Vagina (tissue), 2 donors: ENCODE results near the gene DYNLT1. TPM values are rescaled to one million over a fixed set of nuclear protein-coding genes. Genes with fewer than 3 reads are reported as not detected.

ENCODE experiments used
- DNase-seq, 2 donors: peaks; one replicate each; pipeline ENCODE4 v3.0.0-alpha.2; 2017; ENCODE audit errors: extremely low spot score in 2 of 2
- H3K27ac ChIP-seq: fragments of 200-600 bp; sonication (generic); one replicate; pipeline ENCODE4 v1.5.1; 2019
- H3K27me3 ChIP-seq: fragments of 200-600 bp; sonication (generic); one replicate; pipeline ENCODE4 v1.5.1; 2019
- H3K36me3 ChIP-seq, 2 donors: fragments of 200-600 bp; sonication (generic); one replicate each; pipeline ENCODE4 v1.5.1; 2017 to 2019
- H3K4me1 ChIP-seq: fragments of 200-600 bp; sonication (generic); one replicate; pipeline ENCODE4 v1.5.1; 2019
- H3K4me3 ChIP-seq, 2 donors: fragments of 200-600 bp; sonication (generic); 1 replicate in 1 of 2; 2 replicates in 1 of 2; pipeline ENCODE4 v1.5.1; 2016 to 2019
- H3K9me3 ChIP-seq: fragments of 200-600 bp; sonication (generic); one replicate; pipeline ENCODE4 v1.5.1; 2019
- CTCF ChIP-seq, 3 experiments: fragments of 450-650 bp in 2 of 3; fragments of 200-600 bp in 1 of 3; sonication (generic) in 1 of 3; IDR thresholded peaks; one replicate each; pipeline ENCODE4 v1.5.1; 2017 to 2019; ENCODE audit warnings: antibody characterized with exemption in 3 of 3, mild to moderate bottlenecking in 2 of 3, moderate library complexity in 2 of 3
- POLR2A ChIP-seq, 2 donors: fragments of 450-650 bp; IDR thresholded peaks; one replicate each; pipeline ENCODE4 v1.6.1; 2017; ENCODE audit warnings: antibody characterized with exemption in 2 of 2, mild to moderate bottlenecking in 2 of 2, moderate library complexity in 2 of 2
- POLR2AphosphoS5 ChIP-seq, 2 donors: sonication (generic); formaldehyde crosslinking; IDR thresholded peaks; one replicate each; pipeline ENCODE4 v1.9.0; 2017; ENCODE audit warnings: antibody characterized with exemption in 2 of 2, mild to moderate bottlenecking in 2 of 2, low read depth in 1 of 2; ENCODE audit not compliant: insufficient read depth in 1 of 2
- intact Hi-C: fragments of 100-400 bp; cut with DNase I; formaldehyde crosslinking; loops from one replicate; pipeline ENCODE4 v1.15.1; 2023
- total RNA-seq: library from RNA; depleted of rRNA; stranded (reverse); fragments of >200 nt; gene quantifications from one replicate; pipeline ENCODE4 v1.2.3, GENCODE V29; 2016

Gene DYNLT1
- total RNA-seq, 1 donor from 2014 or later = 65.8 TPM

- no peak overlapping the region for H3K4me3 ChIP-seq
- H3K4me1 ChIP-seq = peaks cover 27% of the 10 kb centered on the region
- no peaks in the 10 kb centered on the region for H3K36me3 ChIP-seq
- no peaks in the 10 kb centered on the region for H3K27me3 ChIP-seq
- no peak overlapping the region for H3K27ac ChIP-seq
- no peaks in the 10 kb centered on the region for H3K9me3 ChIP-seq
- no peak for TF ChIP-seq POLR2AphosphoS5 (IDR thresholded peaks at IDR 0.05; ENCODE audit: insufficient read depth in 1 of 2, low read depth in 1 of 2)
- TF ChIP-seq CTCF (IDR thresholded peaks at IDR 0.05) = no peak
- TF ChIP-seq POLR2A (IDR thresholded peaks at IDR 0.05) = no peak
- DNase-seq = no peak
- intact Hi-C loops = no loop called here
Measured at GRCh38 chr6:158669145-158670035, 24.8 kb upstream of the DYNLT1 start.

- no peaks in the 10 kb centered on the region for H3K36me3 ChIP-seq
- TF ChIP-seq POLR2AphosphoS5 (IDR thresholded peaks at IDR 0.05; ENCODE audit: insufficient read depth in 1 of 2, low read depth in 1 of 2) (no peak), POLR2A (IDR thresholded peaks at IDR 0.05) (no peak), CTCF (IDR thresholded peaks at IDR 0.05) (no peak)
- no peaks in the 10 kb centered on the region for H3K9me3 ChIP-seq
- H3K27me3 ChIP-seq = no peaks in the 10 kb centered on the region
- H3K4me3 ChIP-seq = no peak overlapping the region
- no peak overlapping the region for H3K27ac ChIP-seq
- no peak for DNase-seq
- intact Hi-C loops = no loop called here
- H3K4me1 ChIP-seq = peaks cover 33% of the 10 kb centered on the region
Measured at GRCh38 chr6:158668707-158669103, 24.2 kb upstream of the DYNLT1 start.

GRCh38 chr6:158667360-158667981 is 22.9 kb upstream of the DYNLT1 start:
- intact Hi-C loops = no loop called here
- Histone ChIP-seq H3K9me3 (no peaks in the 10 kb centered on the region), H3K4me1 (peaks cover 45% of the 10 kb centered on the region), H3K36me3 (no peaks in the 10 kb centered on the region), H3K27me3 (no peaks in the 10 kb centered on the region), H3K27ac (no peak overlapping the region), H3K4me3 (no peak overlapping the region)
- no peak for DNase-seq
- TF ChIP-seq POLR2AphosphoS5 (IDR thresholded peaks at IDR 0.05; ENCODE audit: insufficient read depth in 1 of 2, low read depth in 1 of 2) (no peak), CTCF (IDR thresholded peaks at IDR 0.05) (no peak), POLR2A (IDR thresholded peaks at IDR 0.05) (no peak)

- TF ChIP-seq POLR2AphosphoS5 (IDR thresholded peaks at IDR 0.05; ENCODE audit: insufficient read depth in 1 of 2, low read depth in 1 of 2) (no peak), CTCF (IDR thresholded peaks at IDR 0.05) (no peak), POLR2A (IDR thresholded peaks at IDR 0.05) (no peak)
- H3K27ac ChIP-seq = no peak overlapping the region
- H3K4me1 ChIP-seq = peaks cover 52% of the 10 kb centered on the region
- no peaks in the 10 kb centered on the region for H3K27me3 ChIP-seq
- no peaks in the 10 kb centered on the region for H3K36me3 ChIP-seq
- no peak for DNase-seq
- H3K4me3 ChIP-seq = no peak overlapping the region
- intact Hi-C loops = no loop called here
- no peaks in the 10 kb centered on the region for H3K9me3 ChIP-seq
Measured at GRCh38 chr6:158666628-158667359, 22.3 kb upstream of the DYNLT1 start.
